Measurements from ENCODE around the gene STAT6. TPM values are rescaled to one million over a fixed set of nuclear protein-coding genes. Genes with fewer than 3 reads are reported as not detected.

STAT6 gene
- polyA plus RNA-seq, 3 donors = 57.2 to 170 (median 120) TPM

- WGBS, 3 donors = 58 to 72% (median 59%) methylated on average over 10 of the region's 10 CpGs
These were observed 63.9 kb downstream of the STAT6 start for GRCh38 chr12:57046947-57047890.

GRCh38 chr12:57046086-57046791, 64.9 kb downstream of the STAT6 start:
- 66 to 72% (median 67%) methylated on average over 6 of the region's 6 CpGs for WGBS, 3 donors
- H3K27ac ChIP-seq (ENCODE audit: low read depth, low read length) = no peak overlapping the region

More at GRCh38 chr12:57046947-57047890, 63.9 kb downstream of the STAT6 start:
- H3K27ac ChIP-seq (ENCODE audit: low read depth, low read length) = no peak overlapping the region

Other genes starting within 250 kb of the STAT6 start
- not detected for gene SDR9C7, start 177.0 kb downstream of the STAT6 start, polyA plus RNA-seq
- under 1 TPM in 2 of 3 donors, not detected in 1; 0.12 to 0.21 TPM for gene RDH16, start 153.8 kb downstream of the STAT6 start, polyA plus RNA-seq
- gene ZBTB39, start 104.8 kb downstream of the STAT6 start, polyA plus RNA-seq = 1 to 10 TPM; 1.2 to 2.2 (median 1.7) TPM
- not detected for gene TAC3, start 94.8 kb downstream of the STAT6 start, polyA plus RNA-seq
- gene MYO1A, start 61.2 kb downstream of the STAT6 start, polyA plus RNA-seq = 1 to 10 TPM in 1 of 3 donors, under 1 TPM in 2; 0.08 to 1.5 (median 0.11) TPM
- gene NEMP1, start 32.6 kb downstream of the STAT6 start, polyA plus RNA-seq = 1 to 10 TPM; 1.7 to 2.3 (median 1.8) TPM
- 10 to 100 TPM in 2 of 3 donors, 1 to 10 TPM in 1; 3.9 to 26.9 (median 17.1) TPM for gene NAB2, start 22.2 kb downstream of the STAT6 start, polyA plus RNA-seq
- 100 to 1,000 TPM in 2 of 3 donors, 10 to 100 TPM in 1; 28.1 to 414 (median 116) TPM for gene LRP1, start 17.1 kb upstream of the STAT6 start, polyA plus RNA-seq
- not detected for gene LRP1-AS, start 36.3 kb upstream of the STAT6 start, polyA plus RNA-seq
- 1 to 10 TPM; 2.0 to 4.5 (median 3.4) TPM for gene NXPH4, start 105.4 kb upstream of the STAT6 start, polyA plus RNA-seq
- 10 to 100 TPM; 39.3 to 71.7 (median 60.8) TPM for gene SHMT2, start 118.3 kb upstream of the STAT6 start, polyA plus RNA-seq
- 1 to 10 TPM in 2 of 3 donors, under 1 TPM in 1; 0.72 to 4.5 (median 1.8) TPM for gene STAC3, start 139.8 kb upstream of the STAT6 start, polyA plus RNA-seq